Mesodermal cell (in vitro differentiated cells): ENCODE results near the gene CASKIN2.
"Not testable (repeated sequence)": the region's sequence is repeated elsewhere in the genome, so short reads cannot be mapped to it uniquely, and the experiment has no call there.

Experiments
- H3K27ac ChIP-seq: 2 replicates; pipeline ENCODE4 v1.7.0; 2013; ENCODE audit warnings: mild to moderate bottlenecking, low read depth, low read length, moderate library complexity; ENCODE audit not compliant: severe bottlenecking
- H3K36me3 ChIP-seq: 2 replicates; pipeline ENCODE4 v1.7.1; 2013; ENCODE audit warnings: mild to moderate bottlenecking, low read length, moderate library complexity; ENCODE audit not compliant: control insufficient read depth, insufficient read depth
- H3K4me1 ChIP-seq: one replicate; pipeline ENCODE4 v1.7.1; 2013; ENCODE audit warnings: mild to moderate bottlenecking, low read length; ENCODE audit not compliant: insufficient read depth, control insufficient read depth, poor library complexity, severe bottlenecking
- H3K4me3 ChIP-seq: 2 replicates; pipeline ENCODE4 v1.7.0; 2013; ENCODE audit warnings: low read length, control low read depth, mild to moderate bottlenecking; ENCODE audit not compliant: insufficient read depth, poor library complexity, severe bottlenecking; ENCODE audit errors: extremely low read depth
- H3K9me3 ChIP-seq: 2 replicates; pipeline ENCODE4 v1.7.1; 2013; ENCODE audit warnings: mild to moderate bottlenecking, low read length, moderate library complexity; ENCODE audit not compliant: control insufficient read depth
- WGBS, 2 experiments: methylation state at CpG; one replicate each; pipeline ENCODE4 v1.1.5; 2013; ENCODE audit warnings: missing lambda C conversion rate in 2 of 2; ENCODE audit not compliant: insufficient coverage in 2 of 2; 5-methylcytosine and 5-hydroxymethylcytosine counted together

Gene CASKIN2

GRCh38 chr17:75526555-75527270 is 11.4 kb upstream of the CASKIN2 start:
- H3K36me3 ChIP-seq, result peaks cover 24% of the 10 kb centered on the region
- H3K4me1 ChIP-seq, result peaks cover 23% of the 10 kb centered on the region
- no peak overlapping the region for H3K27ac ChIP-seq
- whole genome bisulfite sequencing, 2 experiments, result 54 to 65% methylated on average over 9 to 10 of the region's 13 CpGs
- no peaks in the 10 kb centered on the region for H3K9me3 ChIP-seq
- peak overlapping the region; percentile 61 for H3K4me3 ChIP-seq

- Histone ChIP-seq H3K4me1 (peaks cover 16% of the 10 kb centered on the region), H3K4me3 (peak overlapping the region; percentile 61), H3K9me3 (no peaks in the 10 kb centered on the region), H3K36me3 (peaks cover 32% of the 10 kb centered on the region), H3K27ac (no peak overlapping the region)
- WGBS, 2 experiments, result 3% methylated on average over 49 to 57 of the region's 60 CpGs
Measured at GRCh38 chr17:75525806-75526554, 10.6 kb upstream of the CASKIN2 start.

GRCh38 chr17:75524970-75525805 is 9.9 kb upstream of the CASKIN2 start, which contains the start of gene LLGL2:
Gene LLGL2 (plus strand): TSS chr17:75525697. CDS start chr17:75543427, 17,730 bp downstream.
- no peak within 1 kb of the TSS for H3K27ac ChIP-seq
- peaks cover 34% of the 10 kb centered on the region for H3K36me3 ChIP-seq
- 0% methylated on average over 55 to 78 of the region's 108 CpGs for WGBS, 2 experiments
- peak within 1 kb of the TSS; percentile 61 for H3K4me3 ChIP-seq
- H3K9me3 ChIP-seq, result no peaks in the 10 kb centered on the region
- peaks cover 12% of the 10 kb centered on the region for H3K4me1 ChIP-seq

GRCh38 chr17:75524269-75524969 is 9.1 kb upstream of the CASKIN2 start:
- H3K4me1 ChIP-seq, result peaks cover 12% of the 10 kb centered on the region
- H3K36me3 ChIP-seq, result peaks cover 42% of the 10 kb centered on the region
- 42 to 46% methylated on average over 10 to 15 of the region's 24 CpGs for WGBS, 2 experiments

GRCh38 chr17:75523647-75524046 is 8.3 kb upstream of the CASKIN2 start:
- H3K36me3 ChIP-seq, result peaks cover 49% of the 10 kb centered on the region
- peaks cover 12% of the 10 kb centered on the region for H3K4me1 ChIP-seq
- no peak overlapping the region for H3K27ac ChIP-seq
- no peaks in the 10 kb centered on the region for H3K9me3 ChIP-seq
- WGBS, 2 experiments, result 95 to 96% methylated on average over 6 to 7 of the region's 7 CpGs
- H3K4me3 ChIP-seq, result no peak overlapping the region

More at GRCh38 chr17:75524269-75524969, 9.1 kb upstream of the CASKIN2 start:
- no peaks in the 10 kb centered on the region for H3K9me3 ChIP-seq
- peak overlapping the region; percentile 61 for H3K4me3 ChIP-seq
- H3K27ac ChIP-seq, result no peak overlapping the region

- peaks cover 62% of the 10 kb centered on the region for H3K36me3 ChIP-seq
- H3K4me3 ChIP-seq, result no peak overlapping the region
- H3K4me1 ChIP-seq, result peaks cover 20% of the 10 kb centered on the region
- H3K27ac ChIP-seq, result no peak overlapping the region
- 94 to 97% methylated on average over 28 to 31 of the region's 33 CpGs for WGBS, 2 experiments
- H3K9me3 ChIP-seq, result no peaks in the 10 kb centered on the region
Measured at GRCh38 chr17:75521951-75522727, 6.8 kb upstream of the CASKIN2 start.

- Histone ChIP-seq H3K4me1 (peaks cover 11% of the 10 kb centered on the region), H3K36me3 (peaks cover 62% of the 10 kb centered on the region), H3K4me3 (no peak overlapping the region), H3K27ac (no peak overlapping the region), H3K9me3 (no peaks in the 10 kb centered on the region)
- WGBS, 2 experiments, result 93 to 94% methylated on average over 5 to 8 of the region's 8 CpGs
Measured at GRCh38 chr17:75521290-75521689, 6.0 kb upstream of the CASKIN2 start.

GRCh38 chr17:75520413-75520812 is 5.1 kb upstream of the CASKIN2 start:
- peaks cover 62% of the 10 kb centered on the region for H3K36me3 ChIP-seq
- H3K4me1 ChIP-seq, result peaks cover 10% of the 10 kb centered on the region
- H3K9me3 ChIP-seq, H3K4me3 ChIP-seq, H3K27ac ChIP-seq: not testable (repeated sequence)
- WGBS, 2 experiments, result 94 to 99% methylated on average over 8 of the region's 8 CpGs

- peaks cover 59% of the 10 kb centered on the region for H3K36me3 ChIP-seq
- H3K9me3 ChIP-seq, result no peaks in the 10 kb centered on the region
- no peak overlapping the region for H3K27ac ChIP-seq
- no peak overlapping the region for H3K4me3 ChIP-seq
- 91 to 98% methylated on average over 7 to 9 of the region's 9 CpGs for WGBS, 2 experiments
- H3K4me1 ChIP-seq, result peaks cover 15% of the 10 kb centered on the region
Measured at GRCh38 chr17:75518983-75519537, 3.7 kb upstream of the CASKIN2 start.
